ENCODE data around the gene EGFLAM.
"Not testable (repeated sequence)": the region's sequence is repeated elsewhere in the genome, so short reads cannot be mapped to it uniquely, and the experiment has no call there.

The EGFLAM gene

GRCh38 chr5:38331831-38332230 lies 73.5 kb downstream of the EGFLAM start:
- DNase-seq, result no peak

- DNase-seq, result not testable (repeated sequence)
Measured at GRCh38 chr5:38333181-38333580, 74.8 kb downstream of the EGFLAM start.

GRCh38 chr5:38338455-38338854 lies 80.1 kb downstream of the EGFLAM start:
- DNase-seq, result no peak

- no peak for DNase-seq
Measured at GRCh38 chr5:38339446-38339845, 81.1 kb downstream of the EGFLAM start.

- DNase-seq, result no peak
Measured at GRCh38 chr5:38341056-38341455, 82.7 kb downstream of the EGFLAM start.

GRCh38 chr5:38341641-38342040 lies 83.3 kb downstream of the EGFLAM start:
- DNase-seq, result no peak

- DNase-seq, result no peak
Measured at GRCh38 chr5:38342261-38342660, 83.9 kb downstream of the EGFLAM start.

- DNase-seq, result no peak
Measured at GRCh38 chr5:38344891-38345290, 86.5 kb downstream of the EGFLAM start.

GRCh38 chr5:38346593-38346992 lies 88.2 kb downstream of the EGFLAM start:
- no peak for DNase-seq

- DNase-seq, result no peak
Measured at GRCh38 chr5:38347040-38347763, 88.8 kb downstream of the EGFLAM start.

GRCh38 chr5:38347896-38348295 lies 89.5 kb downstream of the EGFLAM start:
- DNase-seq, result no peak

GRCh38 chr5:38360323-38361061 lies 102.1 kb downstream of the EGFLAM start:
- DNase-seq, result no peak

- DNase-seq, result no peak
Measured at GRCh38 chr5:38362713-38363112, 104.4 kb downstream of the EGFLAM start.

- DNase-seq, result no peak
Measured at GRCh38 chr5:38364825-38365224, 106.5 kb downstream of the EGFLAM start.

GRCh38 chr5:38367410-38367809 lies 109.1 kb downstream of the EGFLAM start:
- DNase-seq, result no peak

- peak in 1 of 5 experiments; percentile 27 for DNase-seq
Measured at GRCh38 chr5:38367966-38368365, 109.6 kb downstream of the EGFLAM start.

GRCh38 chr5:38369692-38370091 lies 111.3 kb downstream of the EGFLAM start:
- no peak for DNase-seq

GRCh38 chr5:38370358-38371100 lies 112.2 kb downstream of the EGFLAM start:
- no peak for DNase-seq

GRCh38 chr5:38371596-38371995 lies 113.2 kb downstream of the EGFLAM start:
- no peak for DNase-seq

- no peak for DNase-seq
Measured at GRCh38 chr5:38373743-38374142, 115.4 kb downstream of the EGFLAM start.

GRCh38 chr5:38375423-38375822 lies 117.1 kb downstream of the EGFLAM start:
- no peak for DNase-seq

GRCh38 chr5:38376404-38376803 lies 118.0 kb downstream of the EGFLAM start:
- DNase-seq, result no peak

- no peak for DNase-seq
Measured at GRCh38 chr5:38378579-38378978, 120.2 kb downstream of the EGFLAM start.

Data from T-helper 2 cell (primary cell).